ENCODE data around the gene EPB41. TPM values are rescaled to one million over a fixed set of nuclear protein-coding genes. Genes with fewer than 3 reads are reported as not detected.

The EPB41 gene
- total and polyA plus RNA-seq, 2 of the 8 experiments (the other 6 are each of a cell fraction or from before 2014, with no cell fraction given): 36.7 to 109 TPM

GRCh38 chr1:29157269-29157601 is 242.9 kb downstream of the EPB41 start (continued):
- TF ChIP-seq CHD7 (IDR thresholded peaks at IDR 0.05; ENCODE audit: insufficient replicate concordance, low read length) (no peak), SIX5 (IDR thresholded peaks at IDR 0.05; ENCODE audit: low read depth, low read length) (no peak), JUN (IDR thresholded peaks at IDR 0.05; ENCODE audit: low read depth, low read length) (no peak), CBX8 (IDR thresholded peaks at IDR 0.05; ENCODE audit: borderline replicate concordance, low read depth, low read length) (no peak), MAFK (IDR thresholded peaks at IDR 0.05; ENCODE audit: low read depth, low read length) (no peak), FOSL1 (IDR thresholded peaks at IDR 0.05; ENCODE audit: insufficient read depth, low read depth, low read length) (no peak), SUZ12 (IDR thresholded peaks at IDR 0.05; ENCODE audit: low read length) (no peak), GABPA (IDR thresholded peaks at IDR 0.05; ENCODE audit: borderline replicate concordance, insufficient read depth, low read length) (no peak), NRF1 (IDR thresholded peaks at IDR 0.05; ENCODE audit: low read depth, low read length) (no peak), TAF1 (IDR thresholded peaks at IDR 0.05; ENCODE audit: low read depth, low read length) (no peak), KDM4A (IDR thresholded peaks at IDR 0.05; ENCODE audit: low read depth, low read length, severe bottlenecking) (no peak), ASH2L (IDR thresholded peaks at IDR 0.05; ENCODE audit: low read length) (no peak)
